Liver (tissue), 3 donors: ENCODE data around the gene CCDC83.

Experiments used
- ATF3 ChIP-seq: IDR thresholded peaks from 2 replicates; pipeline ENCODE4 v1.6.1; 2016; ENCODE audit warnings: antibody characterized with exemption
- CTCF ChIP-seq: fragments of 150-350 bp; IDR thresholded peaks from 2 replicates; pipeline ENCODE4 v1.5.1; 2017; ENCODE audit warnings: improper control_type of control experiment, low read depth, low read length; ENCODE audit not compliant: missing input control
- EGR1 ChIP-seq, 2 donors: IDR thresholded peaks; 2 replicates each; pipeline ENCODE4 v1.6.1; 2016 to 2018; ENCODE audit warnings: antibody characterized with exemption in 2 of 2, low read depth in 2 of 2
- FOXA1 ChIP-seq: IDR thresholded peaks from 2 replicates; pipeline ENCODE4 v1.6.1; 2016; ENCODE audit warnings: antibody characterized with exemption
- GABPA ChIP-seq, 2 donors: IDR thresholded peaks in 1 of 2; conservative IDR thresholded peaks in 1 of 2; 2 replicates each; pipeline ENCODE4 v1.6.1; 2016; ENCODE audit warnings: antibody characterized with exemption in 2 of 2, mild to moderate bottlenecking in 1 of 2, moderate library complexity in 1 of 2
- HNF4A ChIP-seq, 2 donors: conservative IDR thresholded peaks; 2 replicates each; pipeline ENCODE4 v1.6.1; 2016; ENCODE audit warnings: antibody characterized with exemption in 2 of 2, mild to moderate bottlenecking in 2 of 2
- JUND ChIP-seq, 2 donors: IDR thresholded peaks; 2 replicates each; pipeline ENCODE4 v1.6.1; 2016; ENCODE audit warnings: antibody characterized with exemption in 2 of 2
- MAX ChIP-seq: IDR thresholded peaks from 2 replicates; pipeline ENCODE4 v1.6.1; 2016; ENCODE audit warnings: antibody characterized with exemption
- RAD21 ChIP-seq, 2 donors: IDR thresholded peaks; 2 replicates each; pipeline ENCODE4 v1.6.1; 2016; ENCODE audit warnings: antibody characterized with exemption in 2 of 2, mild to moderate bottlenecking in 2 of 2
- REST ChIP-seq: IDR thresholded peaks from 2 replicates; pipeline ENCODE4 v1.6.1; 2016; ENCODE audit warnings: antibody characterized with exemption, mild to moderate bottlenecking
- SP1 ChIP-seq: IDR thresholded peaks from 2 replicates; pipeline ENCODE4 v1.6.1; 2018; ENCODE audit warnings: antibody characterized with exemption, mild to moderate bottlenecking
- TAF1 ChIP-seq: conservative IDR thresholded peaks from 2 replicates; pipeline ENCODE4 v1.6.1; 2016; ENCODE audit warnings: antibody characterized with exemption, mild to moderate bottlenecking
- YY1 ChIP-seq: IDR thresholded peaks from 2 replicates; pipeline ENCODE4 v1.6.1; 2016; ENCODE audit warnings: antibody characterized with exemption, mild to moderate bottlenecking
- donor health status: healthy.
- donor health status: healthy.

GRCh38 chr11:85810871-85811611 is 44.1 kb upstream of the CCDC83 start, which contains the start of gene SYTL2:
- TF ChIP-seq TAF1: no peak
- no peak for TF ChIP-seq JUND (IDR thresholded peaks at IDR 0.05)
- TF ChIP-seq CTCF: no peak
- no peak for TF ChIP-seq SP1
- no peak for TF ChIP-seq GABPA (IDR thresholded peaks at IDR 0.05 in 1 of 2, conservative IDR thresholded peaks at IDR 0.05 in 1 of 2)
- no peak for TF ChIP-seq EGR1 (IDR thresholded peaks at IDR 0.05; ENCODE audit: low read depth in 2 of 2)
- no peak for TF ChIP-seq RAD21 (IDR thresholded peaks at IDR 0.05)
- TF ChIP-seq MAX: no peak
- no peak for TF ChIP-seq ATF3
- no peak for TF ChIP-seq REST
- TF ChIP-seq YY1: no peak
- TF ChIP-seq FOXA1: no peak
- TF ChIP-seq HNF4A (conservative IDR thresholded peaks at IDR 0.05): no peak
